ENCODE data around the gene OXCT1.

DNA sequence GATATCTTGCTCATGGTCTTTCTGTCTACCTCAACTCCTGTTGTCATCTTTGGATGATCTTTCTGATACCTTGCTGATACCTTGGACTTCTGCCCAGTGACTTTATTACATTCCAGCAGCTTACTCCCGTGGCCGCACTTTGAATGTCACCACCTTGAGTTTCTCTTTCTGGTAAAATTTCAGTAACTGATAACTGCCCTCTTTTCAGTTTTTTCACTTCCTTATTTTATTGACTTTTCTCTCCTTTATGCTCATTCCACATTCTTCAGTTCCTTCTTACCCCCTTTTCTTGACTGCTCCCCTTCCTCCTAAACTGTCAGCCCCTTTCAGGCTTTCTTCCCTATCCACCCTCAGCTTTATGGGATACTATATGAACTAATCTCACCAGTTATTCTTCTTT, 47.9 kb upstream of the OXCT1 start:
- TF ChIP-seq POLR2A (IDR thresholded peaks at IDR 0.05; ENCODE audit: extremely low read depth, insufficient read length), result no peak
- TF ChIP-seq, protein P1, sequence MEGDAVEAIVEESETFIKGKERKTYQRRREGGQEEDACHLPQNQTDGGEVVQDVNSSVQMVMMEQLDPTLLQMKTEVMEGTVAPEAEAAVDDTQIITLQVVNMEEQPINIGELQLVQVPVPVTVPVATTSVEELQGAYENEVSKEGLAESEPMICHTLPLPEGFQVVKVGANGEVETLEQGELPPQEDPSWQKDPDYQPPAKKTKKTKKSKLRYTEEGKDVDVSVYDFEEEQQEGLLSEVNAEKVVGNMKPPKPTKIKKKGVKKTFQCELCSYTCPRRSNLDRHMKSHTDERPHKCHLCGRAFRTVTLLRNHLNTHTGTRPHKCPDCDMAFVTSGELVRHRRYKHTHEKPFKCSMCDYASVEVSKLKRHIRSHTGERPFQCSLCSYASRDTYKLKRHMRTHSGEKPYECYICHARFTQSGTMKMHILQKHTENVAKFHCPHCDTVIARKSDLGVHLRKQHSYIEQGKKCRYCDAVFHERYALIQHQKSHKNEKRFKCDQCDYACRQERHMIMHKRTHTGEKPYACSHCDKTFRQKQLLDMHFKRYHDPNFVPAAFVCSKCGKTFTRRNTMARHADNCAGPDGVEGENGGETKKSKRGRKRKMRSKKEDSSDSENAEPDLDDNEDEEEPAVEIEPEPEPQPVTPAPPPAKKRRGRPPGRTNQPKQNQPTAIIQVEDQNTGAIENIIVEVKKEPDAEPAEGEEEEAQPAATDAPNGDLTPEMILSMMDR (IDR thresholded peaks at IDR 0.05; ENCODE audit: low read depth, low read length), result no peak
- TF ChIP-seq, protein P2, sequence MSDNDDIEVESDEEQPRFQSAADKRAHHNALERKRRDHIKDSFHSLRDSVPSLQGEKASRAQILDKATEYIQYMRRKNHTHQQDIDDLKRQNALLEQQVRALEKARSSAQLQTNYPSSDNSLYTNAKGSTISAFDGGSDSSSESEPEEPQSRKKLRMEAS (IDR thresholded peaks at IDR 0.05; ENCODE audit: low read depth, low read length), result no peak
